ENCODE data around the gene SYNE1.
"Not testable (repeated sequence)": the region's sequence is repeated elsewhere in the genome, so short reads cannot be mapped to it uniquely, and the experiment has no call there.

Gene SYNE1, protein sequence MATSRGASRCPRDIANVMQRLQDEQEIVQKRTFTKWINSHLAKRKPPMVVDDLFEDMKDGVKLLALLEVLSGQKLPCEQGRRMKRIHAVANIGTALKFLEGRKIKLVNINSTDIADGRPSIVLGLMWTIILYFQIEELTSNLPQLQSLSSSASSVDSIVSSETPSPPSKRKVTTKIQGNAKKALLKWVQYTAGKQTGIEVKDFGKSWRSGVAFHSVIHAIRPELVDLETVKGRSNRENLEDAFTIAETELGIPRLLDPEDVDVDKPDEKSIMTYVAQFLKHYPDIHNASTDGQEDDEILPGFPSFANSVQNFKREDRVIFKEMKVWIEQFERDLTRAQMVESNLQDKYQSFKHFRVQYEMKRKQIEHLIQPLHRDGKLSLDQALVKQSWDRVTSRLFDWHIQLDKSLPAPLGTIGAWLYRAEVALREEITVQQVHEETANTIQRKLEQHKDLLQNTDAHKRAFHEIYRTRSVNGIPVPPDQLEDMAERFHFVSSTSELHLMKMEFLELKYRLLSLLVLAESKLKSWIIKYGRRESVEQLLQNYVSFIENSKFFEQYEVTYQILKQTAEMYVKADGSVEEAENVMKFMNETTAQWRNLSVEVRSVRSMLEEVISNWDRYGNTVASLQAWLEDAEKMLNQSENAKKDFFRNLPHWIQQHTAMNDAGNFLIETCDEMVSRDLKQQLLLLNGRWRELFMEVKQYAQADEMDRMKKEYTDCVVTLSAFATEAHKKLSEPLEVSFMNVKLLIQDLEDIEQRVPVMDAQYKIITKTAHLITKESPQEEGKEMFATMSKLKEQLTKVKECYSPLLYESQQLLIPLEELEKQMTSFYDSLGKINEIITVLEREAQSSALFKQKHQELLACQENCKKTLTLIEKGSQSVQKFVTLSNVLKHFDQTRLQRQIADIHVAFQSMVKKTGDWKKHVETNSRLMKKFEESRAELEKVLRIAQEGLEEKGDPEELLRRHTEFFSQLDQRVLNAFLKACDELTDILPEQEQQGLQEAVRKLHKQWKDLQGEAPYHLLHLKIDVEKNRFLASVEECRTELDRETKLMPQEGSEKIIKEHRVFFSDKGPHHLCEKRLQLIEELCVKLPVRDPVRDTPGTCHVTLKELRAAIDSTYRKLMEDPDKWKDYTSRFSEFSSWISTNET (N-terminal part only)

DNA sequence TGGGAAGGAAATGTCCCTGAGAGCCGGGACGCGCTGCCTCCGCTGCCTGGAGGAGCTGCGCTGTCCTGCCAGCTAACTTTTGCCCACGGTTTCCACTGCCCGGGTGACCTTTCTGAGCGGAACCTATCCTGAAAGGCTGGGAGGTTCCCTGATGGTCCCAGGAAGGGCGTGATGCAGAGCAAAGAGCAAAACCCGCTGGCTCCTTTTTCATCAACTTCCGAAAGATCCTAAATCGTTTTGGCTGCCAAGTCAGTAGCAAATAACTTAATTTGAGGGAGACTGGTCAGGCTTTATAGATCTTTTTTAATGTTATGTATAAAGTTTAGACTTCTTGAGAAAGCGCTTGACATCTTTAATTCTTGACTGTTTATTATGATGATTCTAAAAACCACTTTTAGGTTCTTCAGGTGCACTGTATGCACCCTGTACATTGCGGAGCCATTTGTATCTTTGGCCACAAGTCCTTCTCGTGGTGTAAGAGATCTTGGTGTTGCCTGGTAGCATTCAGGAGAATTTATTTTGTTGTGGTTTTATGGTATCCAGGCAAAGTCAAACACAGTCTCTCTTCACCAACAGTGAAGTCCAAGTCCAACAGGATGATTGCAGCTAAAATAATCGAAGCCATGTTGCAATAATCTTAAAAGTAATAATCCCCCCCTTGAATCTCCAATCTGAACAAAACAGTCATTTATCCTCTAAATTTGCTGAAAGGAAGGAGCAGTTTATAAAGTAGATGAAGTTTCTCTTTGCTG, at the start of gene SYNE1:
SYNE1 (minus strand) TSS at position 67 of the 752 bp plus-strand sequence. CDS start 9,031 bp downstream, outside the sequence.
- no peak for DNase-seq (ENCODE audit: low read depth, low spot score)
- TF ChIP-seq, protein P1, sequence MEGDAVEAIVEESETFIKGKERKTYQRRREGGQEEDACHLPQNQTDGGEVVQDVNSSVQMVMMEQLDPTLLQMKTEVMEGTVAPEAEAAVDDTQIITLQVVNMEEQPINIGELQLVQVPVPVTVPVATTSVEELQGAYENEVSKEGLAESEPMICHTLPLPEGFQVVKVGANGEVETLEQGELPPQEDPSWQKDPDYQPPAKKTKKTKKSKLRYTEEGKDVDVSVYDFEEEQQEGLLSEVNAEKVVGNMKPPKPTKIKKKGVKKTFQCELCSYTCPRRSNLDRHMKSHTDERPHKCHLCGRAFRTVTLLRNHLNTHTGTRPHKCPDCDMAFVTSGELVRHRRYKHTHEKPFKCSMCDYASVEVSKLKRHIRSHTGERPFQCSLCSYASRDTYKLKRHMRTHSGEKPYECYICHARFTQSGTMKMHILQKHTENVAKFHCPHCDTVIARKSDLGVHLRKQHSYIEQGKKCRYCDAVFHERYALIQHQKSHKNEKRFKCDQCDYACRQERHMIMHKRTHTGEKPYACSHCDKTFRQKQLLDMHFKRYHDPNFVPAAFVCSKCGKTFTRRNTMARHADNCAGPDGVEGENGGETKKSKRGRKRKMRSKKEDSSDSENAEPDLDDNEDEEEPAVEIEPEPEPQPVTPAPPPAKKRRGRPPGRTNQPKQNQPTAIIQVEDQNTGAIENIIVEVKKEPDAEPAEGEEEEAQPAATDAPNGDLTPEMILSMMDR (IDR thresholded peaks at IDR 0.05; ENCODE audit: insufficient read depth, low read length, missing control alignments) = no peak
- H3K4me3 ChIP-seq (ENCODE audit: low read depth, low read length) = peak within 1 kb of the TSS; percentile 68
- ChIA-PET POLR2A (interaction anchor here (1.0 kb wide), 1 partner anchor 186 kb away, joined by 3 read pairs; no protein-coding TSS in a partner anchor), CTCF (no interaction called here)

DNA sequence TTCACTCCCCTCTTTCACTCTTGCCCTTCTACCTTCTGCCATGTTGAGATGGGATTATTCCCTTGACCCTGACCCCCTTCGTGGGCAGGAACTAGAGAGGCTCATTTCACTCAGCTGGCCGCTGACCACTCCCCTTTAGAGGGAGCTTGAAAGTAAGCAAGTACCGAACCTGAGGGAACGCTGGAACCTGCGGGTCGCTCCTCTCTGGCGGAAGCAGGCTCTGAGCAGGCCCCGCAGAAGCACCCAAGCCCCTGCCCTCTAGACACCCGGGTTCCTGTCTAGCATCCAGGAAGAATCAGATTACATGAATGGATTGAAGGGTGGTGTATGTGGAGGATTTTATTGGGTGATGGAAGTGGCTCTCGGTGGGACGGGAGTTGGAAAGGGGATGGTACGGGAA, 48.7 kb upstream of the SYNE1 start:
- ChIA-PET POLR2A (no interaction called here), CTCF (interaction anchor here (1.4 kb wide), 2 partner anchors 15 to 134 kb away, joined by 3 to 4 read pairs; no protein-coding TSS in a partner anchor)
- no peak for DNase-seq (ENCODE audit: low read depth, low spot score)
- TF ChIP-seq, protein P1 (IDR thresholded peaks at IDR 0.05; ENCODE audit: insufficient read depth, low read length, missing control alignments) = no peak
- H3K4me3 ChIP-seq (ENCODE audit: low read depth, low read length) = no peak overlapping the region

DNA sequence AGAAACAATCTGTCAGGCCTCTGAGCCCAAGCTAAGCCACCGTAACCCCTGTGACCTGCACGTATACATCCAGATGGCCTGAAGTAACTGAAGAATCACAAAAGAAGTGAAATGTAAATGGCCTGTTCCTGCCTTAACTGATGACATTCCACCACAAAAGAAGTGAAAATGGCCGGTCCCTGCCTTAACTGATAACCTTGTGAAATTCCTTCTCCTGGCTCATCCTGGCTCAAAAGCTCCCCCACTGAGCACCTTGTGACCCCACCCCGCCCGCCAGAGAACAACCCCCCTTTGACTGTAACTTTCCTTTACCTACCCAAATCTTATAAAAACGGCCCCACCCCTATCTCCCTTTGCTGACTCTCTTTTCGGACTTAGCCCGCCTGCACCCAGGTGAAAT, 45.8 kb upstream of the SYNE1 start:
- DNase-seq (ENCODE audit: low read depth, low spot score); H3K4me3 ChIP-seq (ENCODE audit: low read depth, low read length); POLR2A ChIA-PET; CTCF ChIA-PET: not testable (repeated sequence)

DNA sequence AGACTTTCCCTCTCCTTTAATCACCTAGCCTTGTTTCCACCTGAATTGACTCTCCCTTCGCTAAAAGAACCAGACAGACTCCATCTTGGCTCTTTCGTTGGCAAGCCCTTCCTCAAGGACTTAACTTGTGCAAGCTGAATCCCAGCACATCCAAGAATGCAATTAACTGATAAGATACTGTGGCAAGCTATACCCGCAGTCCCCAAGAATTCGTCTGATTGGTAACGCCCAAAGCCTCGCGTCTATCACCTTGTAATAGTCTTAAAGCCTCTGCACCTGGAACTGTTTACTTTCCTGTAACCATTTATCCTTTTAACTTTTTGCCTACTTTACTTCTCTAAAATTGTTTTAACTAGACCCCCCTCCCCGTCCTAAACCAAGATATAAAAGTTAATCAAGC, 45.0 kb upstream of the SYNE1 start:
- TF ChIP-seq, protein P1 (IDR thresholded peaks at IDR 0.05; ENCODE audit: insufficient read depth, low read length, missing control alignments) = no peak
- H3K4me3 ChIP-seq (ENCODE audit: low read depth, low read length) = no peak overlapping the region
- POLR2A ChIA-PET = no interaction called here
- CTCF ChIA-PET = interaction anchor here (1.0 to 1.2 kb wide), 2 partner anchors 46 to 266 kb away, joined by 3 to 4 read pairs; no protein-coding TSS in a partner anchor
- DNase-seq (ENCODE audit: low read depth, low spot score) = no peak

DNA sequence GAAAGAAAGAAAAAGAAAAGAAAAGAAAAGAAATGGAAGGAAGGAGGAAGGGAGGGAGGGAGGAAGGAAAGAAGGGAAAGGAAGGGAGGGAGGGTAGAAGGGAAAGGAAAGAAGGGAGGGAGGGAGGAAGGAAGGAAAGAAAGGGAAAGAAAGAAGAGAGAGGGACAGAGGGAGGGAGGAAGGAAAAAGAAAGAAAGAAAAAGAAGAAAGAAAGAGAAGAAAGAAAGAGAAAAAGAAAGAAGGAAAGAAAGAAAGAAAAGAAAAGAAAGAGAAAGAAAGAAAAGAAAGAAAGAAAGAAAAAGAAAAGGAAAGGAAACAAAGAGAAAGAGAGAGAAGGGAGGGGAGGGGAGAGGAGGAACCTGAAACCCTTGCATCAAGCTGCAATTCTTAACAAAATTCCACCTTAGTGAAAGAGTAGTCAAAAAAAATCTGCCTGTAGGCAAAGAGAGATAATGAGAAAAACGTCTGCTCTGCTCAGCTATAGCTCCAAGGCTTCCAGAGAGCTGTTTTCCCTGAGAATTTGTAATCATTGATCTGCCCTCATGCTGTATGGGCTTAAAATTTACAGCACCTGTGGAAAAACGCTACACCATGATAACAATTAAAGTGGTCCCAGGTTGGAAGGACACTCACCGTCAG, 43.8 kb upstream of the SYNE1 start:
- no peak overlapping the region for H3K4me3 ChIP-seq (ENCODE audit: low read depth, low read length)
- CTCF ChIA-PET = interaction anchor here (0.6 to 1.2 kb wide), 3 partner anchors 8 to 268 kb away, joined by 3 to 4 read pairs (median 3); no protein-coding TSS in a partner anchor
- POLR2A ChIA-PET = no interaction called here
- no peak for DNase-seq (ENCODE audit: low read depth, low spot score)
- TF ChIP-seq, protein P1 (IDR thresholded peaks at IDR 0.05; ENCODE audit: insufficient read depth, low read length, missing control alignments) = no peak
